GM12892 (cell line): ENCODE results near the gene PEX10.

Experiments
- POLR2A ChIP-seq: IDR thresholded peaks from 2 replicates; pipeline ENCODE4 v1.6.1; 2011; ENCODE audit warnings: low read depth, low read length, control low read depth
- POLR2AphosphoS5 ChIP-seq: IDR thresholded peaks from 2 replicates; pipeline ENCODE4 v1.6.1; 2011; ENCODE audit warnings: low read depth, low read length, control low read depth

DNA sequence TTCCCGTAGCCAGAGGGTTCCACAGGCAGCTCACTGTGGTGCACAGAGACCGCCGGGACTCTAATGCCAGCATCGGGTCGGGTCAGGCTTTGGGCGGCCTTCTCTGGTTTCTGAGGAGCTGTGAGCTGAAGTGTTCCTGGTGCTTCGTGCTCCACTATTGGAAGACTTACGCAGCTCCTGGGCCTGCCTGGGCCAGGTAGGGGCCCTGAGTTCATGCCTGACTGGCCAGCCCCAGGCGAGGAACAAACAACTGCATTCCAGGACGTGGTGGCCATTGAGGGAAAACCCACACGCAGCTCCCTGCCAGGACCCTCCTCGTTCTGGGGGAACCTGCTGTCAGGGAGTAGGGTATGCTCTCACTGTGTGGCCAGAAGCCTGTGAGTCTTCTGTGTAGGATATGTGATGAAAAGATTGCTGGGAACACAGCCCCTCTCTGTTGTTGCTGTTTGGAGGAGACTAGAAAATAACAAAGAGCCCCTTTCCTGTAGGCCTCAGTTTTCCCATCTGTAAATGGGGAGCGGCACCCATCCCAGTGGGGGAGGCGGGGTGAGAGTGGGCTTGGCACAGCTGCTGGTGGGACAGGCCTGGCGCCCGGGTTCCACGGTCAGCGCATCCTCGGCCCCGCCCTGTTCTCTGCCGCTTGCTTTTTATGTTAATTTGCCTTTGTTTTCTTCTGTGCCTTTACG, 12.3 kb downstream of the PEX10 start:
- no peak for TF ChIP-seq POLR2AphosphoS5
- TF ChIP-seq POLR2A: no peak
